C1 segment of cervical spinal cord (tissue), 14 donors: ENCODE measurements around the gene SGPL1.

Experiments used
- DNase-seq, 14 donors: peaks; one replicate each; lab custom pipeline; 2025; lab: John Stamatoyannopoulos, UW

The SGPL1 gene

DNA sequence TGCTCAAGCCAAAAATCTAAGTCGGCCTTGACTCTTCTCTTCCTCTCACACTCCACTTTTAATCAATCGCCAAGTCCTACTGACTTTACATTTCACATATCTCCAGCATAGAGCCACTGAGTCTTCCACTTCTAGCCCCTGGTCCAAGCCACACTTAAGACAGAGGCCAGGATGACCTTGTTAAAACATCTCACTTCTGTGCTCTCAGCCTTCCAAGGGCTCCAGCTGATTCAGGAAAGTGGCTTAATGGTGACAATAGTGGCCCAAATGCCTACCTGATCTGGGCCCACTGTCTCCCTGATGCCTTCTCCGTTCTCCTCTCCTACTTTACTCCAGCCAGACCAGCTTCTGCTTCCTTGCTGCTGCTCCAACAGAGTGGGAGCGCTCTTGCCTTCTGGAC lies 35.0 kb upstream of the SGPL1 start:
- no peak for DNase-seq

DNA sequence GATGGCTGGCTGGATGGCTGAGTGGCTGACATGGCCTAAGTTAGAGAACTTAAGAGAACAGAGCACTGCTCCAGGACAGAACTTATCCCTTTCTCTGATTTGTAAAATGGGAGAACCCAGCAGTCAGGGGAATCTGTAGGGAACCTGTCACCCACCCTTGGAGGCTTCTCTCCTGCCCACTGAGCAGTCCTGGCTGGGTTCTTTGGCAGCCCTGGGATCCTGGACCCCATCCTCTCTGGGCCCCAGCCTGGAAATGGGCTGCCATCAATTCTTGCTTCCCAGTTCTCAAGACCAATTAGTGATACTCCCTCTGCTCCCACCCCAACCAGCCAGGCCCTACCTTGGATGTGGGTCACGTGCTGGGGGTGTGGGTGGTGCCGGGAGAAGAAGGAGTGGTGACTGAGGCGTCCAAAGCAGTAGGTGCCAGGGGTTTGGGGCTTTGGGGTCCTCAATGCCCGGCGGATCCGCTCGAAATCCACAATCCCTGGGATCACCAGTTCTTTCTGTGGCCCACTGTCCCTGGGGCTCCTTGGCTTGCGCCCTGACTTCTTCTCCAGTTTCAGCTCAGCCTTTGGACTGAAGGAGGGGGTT lies 34.2 kb upstream of the SGPL1 start:
- no peak for DNase-seq

DNA sequence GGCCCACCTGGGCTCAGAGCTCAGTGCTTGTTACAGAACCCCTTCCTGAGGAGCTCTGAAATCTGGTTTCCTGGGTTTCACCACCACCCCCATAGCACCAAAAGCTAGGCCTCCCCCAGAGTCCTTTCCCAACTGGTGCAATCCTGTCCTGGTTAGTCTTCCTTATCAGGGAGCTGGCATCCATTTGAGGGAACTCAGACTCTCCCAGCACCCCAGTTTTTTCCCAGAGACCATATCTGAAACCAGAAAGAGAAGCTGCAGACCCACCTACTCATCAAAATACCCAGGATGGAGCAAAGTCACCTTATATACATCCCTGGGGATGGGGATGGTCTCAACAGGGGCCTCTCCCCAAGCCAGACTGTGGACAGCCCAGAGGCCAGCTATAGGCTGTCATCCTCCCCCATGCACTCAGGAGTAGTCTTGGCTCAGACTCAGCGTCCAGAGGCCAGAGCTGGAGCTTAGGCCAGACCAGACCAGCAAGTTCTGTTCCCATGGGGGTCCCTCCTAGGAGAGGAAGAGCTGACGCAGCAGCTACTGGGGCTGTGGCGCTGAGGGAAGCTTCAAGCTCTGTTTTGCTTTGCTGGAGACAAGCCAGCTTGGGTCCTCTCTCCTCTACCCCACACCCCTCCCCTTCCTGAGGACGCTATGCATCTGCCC lies 33.5 kb upstream of the SGPL1 start:
- no peak for DNase-seq

DNA sequence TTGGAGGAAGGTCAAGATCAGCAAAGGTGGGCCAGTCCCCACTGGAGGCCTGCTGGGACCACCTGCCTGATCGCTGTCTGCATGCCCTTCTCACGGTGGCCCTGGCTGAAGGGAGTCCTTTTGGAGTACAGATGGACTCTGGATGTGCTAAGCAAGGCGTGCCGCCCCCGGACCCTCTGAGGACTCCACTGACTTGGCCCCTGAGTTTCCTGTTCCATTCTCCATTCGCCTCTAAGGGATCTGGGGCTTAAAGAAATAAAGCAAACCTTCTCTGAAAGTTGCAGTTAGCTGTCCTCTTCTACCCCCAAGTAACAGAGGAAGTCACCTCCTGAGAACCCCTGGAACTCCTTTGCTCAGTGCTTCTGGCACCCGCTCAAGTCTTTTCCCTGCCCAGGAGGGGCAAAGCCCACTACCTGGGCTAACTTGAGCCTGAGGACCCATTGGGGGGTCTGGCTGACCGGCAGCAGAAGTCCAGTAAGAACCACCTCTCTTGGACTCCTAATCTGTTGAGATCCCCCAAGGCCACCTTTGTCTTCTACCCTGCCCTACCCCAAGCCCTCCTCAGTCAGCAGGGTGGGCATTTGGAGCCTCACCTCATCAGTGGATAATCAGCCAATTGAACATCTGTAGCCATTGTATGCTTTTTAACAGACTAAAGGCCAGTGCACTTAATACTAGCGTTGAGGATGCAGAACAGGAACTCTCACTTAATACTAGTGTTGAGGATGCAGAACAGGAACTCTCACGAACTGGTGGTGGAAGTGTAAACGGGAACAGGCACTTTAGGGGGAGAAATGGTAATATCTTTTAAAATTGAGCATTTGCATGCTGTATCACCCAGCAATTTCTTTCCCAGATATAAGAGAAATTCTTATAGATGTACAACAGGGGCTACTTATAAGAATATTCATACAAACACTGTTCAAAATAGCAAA lies 32.7 kb upstream of the SGPL1 start:
- no peak for DNase-seq

DNA sequence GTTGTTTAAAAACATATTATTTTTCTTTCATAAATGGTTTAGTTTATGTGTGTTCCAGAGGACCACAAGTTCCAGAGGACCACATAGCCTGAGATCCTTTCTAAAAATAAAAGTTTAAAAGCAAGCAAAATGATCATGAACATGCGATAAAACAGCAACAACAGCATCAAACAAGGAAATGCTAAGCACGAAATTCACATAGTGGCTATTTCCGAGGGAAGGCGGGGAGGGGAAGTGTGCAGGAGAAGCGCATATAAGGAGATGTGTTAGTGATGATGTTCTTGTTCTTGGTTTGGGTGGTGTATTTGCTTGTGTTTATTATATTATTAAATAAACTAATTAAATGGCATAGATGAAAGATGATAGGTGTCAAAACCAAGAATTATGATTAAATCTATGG lies 31.7 kb upstream of the SGPL1 start:
- no peak for DNase-seq

DNA sequence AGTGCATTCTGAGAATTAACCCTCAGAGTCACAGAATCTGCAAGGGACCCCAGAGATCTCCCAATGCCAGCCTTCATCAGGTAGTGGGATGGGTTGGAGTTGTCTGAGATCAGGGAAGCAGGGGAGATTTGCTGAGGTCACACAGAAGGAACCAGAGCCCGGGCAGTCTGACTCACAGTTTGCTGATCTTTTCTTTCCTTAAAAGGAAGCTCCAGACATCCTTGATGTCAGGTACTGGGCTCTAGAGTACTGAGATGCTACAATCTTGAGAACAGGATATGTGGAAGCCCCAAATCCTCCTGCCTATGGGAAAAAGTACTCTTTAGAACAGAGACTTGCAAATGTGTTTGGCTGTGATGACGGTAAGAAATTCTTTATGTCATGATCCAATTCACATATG lies 31.3 kb upstream of the SGPL1 start:
- DNase-seq, result no peak

DNA sequence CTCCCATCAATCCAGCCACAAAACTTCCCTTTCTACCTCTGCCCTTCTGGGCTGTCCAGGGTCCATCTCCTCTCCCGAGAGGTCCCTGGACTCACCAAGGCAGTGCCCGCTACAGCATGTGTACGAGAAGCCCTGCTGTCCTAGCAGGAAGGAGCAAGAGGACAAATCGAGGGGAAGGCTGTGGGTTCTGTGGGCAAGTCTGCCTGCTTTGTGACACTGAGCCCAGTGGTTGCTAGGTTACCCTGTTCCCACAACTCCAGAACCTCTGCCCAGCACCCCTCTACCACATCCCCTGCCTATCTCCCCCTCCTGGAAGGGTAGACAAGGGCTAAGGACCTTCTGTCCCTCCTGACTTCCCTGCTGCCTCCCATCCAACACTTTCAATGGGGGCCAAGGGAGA lies 30.6 kb upstream of the SGPL1 start, which contains the start of gene TBATA:
Gene TBATA (minus strand): TSS at position 188 of the 400 bp plus-strand sequence. CDS start 1,998 bp downstream, outside the sequence.
- DNase-seq, result no peak

DNA sequence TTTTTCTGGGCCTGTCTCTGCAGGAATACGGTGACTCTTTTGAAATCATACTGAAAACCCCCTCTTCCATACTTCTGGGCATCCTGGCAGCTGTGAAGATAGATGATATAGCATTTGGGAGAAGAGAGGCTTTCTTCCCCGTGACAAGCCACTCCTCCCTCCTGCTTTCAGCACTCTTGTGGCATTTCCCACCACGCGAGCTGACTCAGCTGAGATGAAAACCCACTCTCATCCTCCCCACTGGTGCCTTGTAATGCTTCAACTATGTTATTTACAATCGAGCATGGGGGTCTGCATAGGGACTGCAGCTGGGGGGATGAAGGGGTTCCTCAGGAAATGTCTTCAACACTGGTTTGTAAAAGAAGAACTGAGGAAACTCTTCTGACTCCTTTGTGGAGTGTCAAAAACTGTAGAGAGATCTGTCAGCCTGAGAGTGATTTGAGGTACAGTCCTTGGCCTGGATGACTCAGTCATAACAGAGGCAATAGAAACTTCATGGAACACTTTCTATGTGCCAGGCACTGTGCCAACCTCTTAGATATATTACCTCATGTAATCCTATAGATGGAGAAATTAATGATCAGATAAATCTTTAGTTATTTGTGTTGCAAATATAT lies 28.8 kb upstream of the SGPL1 start:
- DNase-seq, result no peak

DNA sequence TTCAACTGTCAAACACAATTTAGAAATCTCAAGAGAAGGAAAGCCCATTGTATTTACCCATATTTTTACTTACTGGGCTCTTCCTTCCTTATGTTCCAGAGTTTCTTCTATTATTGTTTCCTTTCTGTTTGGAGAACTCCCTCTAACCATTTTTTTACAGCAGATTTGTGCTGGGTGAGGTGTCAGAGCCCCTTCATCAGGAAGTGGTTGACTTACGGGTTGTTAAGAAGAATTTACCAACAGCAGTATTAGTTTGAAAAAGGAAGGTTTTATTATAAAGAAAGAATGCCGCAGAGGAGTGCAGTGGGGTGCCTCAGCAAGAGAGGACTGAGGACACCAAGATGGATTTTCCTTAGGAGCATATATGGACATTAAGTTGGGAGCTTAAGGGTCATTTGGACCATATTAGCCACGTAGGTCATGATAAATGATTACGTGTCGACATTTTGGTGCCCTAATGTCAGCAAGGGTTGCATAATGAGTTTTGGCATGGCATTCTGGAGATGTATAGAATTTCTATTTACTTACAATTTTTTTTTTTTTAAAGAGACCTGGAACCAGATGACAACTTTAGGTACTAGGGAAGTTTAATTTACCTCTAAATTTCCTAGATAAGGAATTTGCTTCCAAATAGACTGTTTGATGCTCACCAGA lies 24.2 kb upstream of the SGPL1 start:
- no peak for DNase-seq

DNA sequence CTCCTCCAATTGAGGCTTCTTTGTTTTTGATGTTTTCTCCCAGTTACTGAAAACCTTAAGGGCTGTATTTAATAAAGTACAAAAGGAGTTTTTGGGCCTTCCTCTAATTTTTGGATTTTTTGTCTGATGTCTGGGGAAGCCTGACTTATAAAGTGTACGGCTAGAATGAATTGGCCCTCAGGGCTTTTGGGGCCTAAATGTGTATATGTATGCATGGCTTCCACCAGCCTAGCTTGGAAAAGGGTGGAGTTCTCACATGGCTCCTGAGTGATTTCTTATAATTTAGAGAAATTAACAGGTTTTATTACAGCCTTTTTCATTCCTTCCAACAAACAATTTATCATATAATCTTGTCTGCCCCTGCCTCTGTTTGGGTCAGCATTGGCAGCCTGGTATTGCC lies 20.1 kb upstream of the SGPL1 start:
- DNase-seq, result no peak

DNA sequence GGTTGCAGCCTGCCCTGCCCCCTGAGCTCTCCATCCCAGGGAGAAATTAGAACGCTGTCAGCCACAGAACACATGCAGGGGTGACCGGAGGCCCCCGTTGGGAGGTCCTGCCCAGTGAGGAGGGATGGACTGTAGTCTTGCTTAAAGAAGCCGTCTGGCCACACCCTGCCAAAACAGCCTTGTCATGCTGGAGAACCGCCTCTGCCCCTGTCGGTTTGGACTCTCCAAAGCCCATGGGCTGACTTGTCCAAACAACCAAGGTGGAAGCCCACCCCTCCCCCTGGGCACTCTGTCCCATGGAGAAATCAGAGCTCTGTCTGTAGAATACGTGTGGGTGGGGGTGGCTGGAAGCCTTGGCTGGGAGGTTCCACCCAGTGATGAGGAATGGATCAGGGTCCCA lies 17.9 kb upstream of the SGPL1 start:
- DNase-seq, result no peak

DNA sequence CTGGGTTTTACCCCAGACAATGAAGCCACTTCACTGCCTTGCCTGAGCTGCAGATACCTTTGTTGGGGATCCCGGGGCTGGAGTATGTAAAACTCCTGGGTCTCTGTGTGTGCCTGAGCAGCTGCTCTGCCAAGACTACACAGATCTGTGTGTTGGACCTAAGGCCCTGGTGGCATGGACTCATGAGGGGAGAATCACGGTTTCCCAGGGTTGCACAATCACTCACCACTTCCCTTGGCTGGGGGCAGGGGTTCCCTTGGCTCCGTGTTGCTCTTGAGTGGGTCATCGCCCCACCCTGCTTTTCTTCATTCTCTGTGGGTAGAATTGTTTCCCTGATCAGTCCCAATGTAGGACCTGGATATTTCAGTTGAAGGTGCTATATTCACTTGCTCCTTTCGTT lies 16.6 kb upstream of the SGPL1 start:
- DNase-seq, result no peak

DNA sequence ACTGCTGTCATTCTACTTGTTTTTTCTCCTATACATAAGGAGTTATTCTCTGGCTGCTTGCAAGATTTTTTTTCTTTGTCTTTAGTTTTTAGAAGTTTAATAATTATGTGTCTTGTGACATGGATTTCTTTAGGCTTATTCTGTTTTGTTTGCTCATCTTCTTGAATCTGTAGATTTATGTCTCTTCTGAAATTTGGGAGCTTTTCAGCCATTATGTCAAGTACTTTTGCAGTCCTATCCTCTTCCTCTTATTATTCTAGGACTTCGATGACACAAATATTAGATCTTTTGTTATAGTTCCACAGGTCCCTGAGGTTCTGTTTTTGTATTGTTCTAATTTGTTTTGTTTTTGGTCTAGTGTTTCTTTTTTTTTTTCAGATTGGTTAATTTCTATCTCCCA lies 13.9 kb upstream of the SGPL1 start:
- no peak for DNase-seq

DNA sequence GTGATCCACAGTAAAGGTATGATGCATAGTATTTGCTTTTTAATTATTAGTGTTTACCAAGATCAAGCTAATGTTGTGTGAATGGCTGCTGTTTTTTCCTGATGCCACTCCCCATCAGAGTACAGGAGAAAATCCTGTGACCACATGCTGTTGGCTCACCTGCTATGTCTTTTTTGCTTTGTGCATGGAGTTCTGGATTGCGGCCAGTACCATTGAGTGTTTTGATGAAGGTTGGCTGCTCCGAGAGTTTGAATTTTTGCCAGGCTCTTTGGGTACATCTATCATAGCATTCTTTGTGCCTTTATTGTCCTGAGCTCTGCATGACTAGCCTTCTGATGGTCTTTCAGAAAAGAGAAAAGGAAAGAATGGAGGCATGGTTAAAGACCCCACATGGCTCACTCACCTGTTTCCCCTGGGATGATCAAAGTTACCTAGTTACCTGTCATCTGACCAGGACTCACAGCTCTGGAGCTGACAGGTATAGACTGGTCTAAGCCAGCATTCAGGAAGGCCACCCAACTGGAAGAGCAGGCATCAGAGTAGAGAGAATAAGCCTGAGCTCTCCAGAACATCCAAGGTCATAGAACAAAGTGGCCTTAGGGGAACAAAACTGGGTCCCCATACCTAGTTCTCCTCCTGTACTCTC lies 11.8 kb upstream of the SGPL1 start:
- peak in 1 of 14 donors; percentile 22 for DNase-seq

DNA sequence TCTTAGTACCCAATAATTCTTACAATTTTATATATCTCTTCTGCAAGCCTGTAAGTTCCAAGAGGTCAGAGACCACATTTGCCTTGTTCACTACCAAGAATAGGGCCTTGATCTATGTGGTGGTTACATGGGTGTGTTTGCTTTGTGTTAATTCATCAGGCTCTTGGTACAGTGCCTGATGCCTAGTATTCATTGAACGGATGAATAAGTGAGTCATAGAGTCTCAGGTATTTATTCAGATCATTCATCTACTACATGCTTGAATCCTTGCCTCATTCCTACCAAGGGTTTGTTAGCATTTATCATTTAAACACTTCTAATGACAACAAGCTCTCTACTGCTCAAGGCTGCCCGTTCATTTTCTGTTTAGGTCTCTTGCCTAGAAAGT lies 11.3 kb upstream of the SGPL1 start:
- DNase-seq, result no peak

DNA sequence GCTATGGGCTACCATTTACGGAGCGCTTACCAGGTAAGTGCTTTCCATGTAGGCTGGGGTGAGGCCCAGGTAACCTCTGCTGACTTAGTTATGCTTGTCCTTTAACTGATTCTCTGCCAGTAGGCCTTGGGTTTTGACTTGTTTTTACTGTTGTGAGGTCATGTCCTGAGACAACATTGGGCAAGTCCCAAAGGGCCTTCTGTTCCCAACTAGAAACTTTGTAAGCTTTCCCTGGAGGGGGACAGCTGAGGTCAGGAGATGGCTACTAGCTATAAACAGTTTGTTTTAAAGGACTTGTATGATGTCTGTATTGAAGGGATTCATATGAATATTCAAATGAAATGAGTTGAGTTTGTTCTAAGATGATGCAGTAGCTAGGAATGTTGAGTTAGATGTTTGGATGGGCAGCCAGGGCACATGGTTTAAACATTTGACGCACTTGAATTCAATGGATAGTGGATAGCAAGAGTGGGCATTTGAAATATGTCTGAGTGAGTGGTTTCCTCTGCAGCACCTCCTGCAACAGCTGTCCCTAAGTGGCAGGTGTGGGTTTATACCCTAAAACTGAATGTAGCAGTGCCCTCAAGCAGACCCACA lies 10.0 kb upstream of the SGPL1 start:
- no peak for DNase-seq

DNA sequence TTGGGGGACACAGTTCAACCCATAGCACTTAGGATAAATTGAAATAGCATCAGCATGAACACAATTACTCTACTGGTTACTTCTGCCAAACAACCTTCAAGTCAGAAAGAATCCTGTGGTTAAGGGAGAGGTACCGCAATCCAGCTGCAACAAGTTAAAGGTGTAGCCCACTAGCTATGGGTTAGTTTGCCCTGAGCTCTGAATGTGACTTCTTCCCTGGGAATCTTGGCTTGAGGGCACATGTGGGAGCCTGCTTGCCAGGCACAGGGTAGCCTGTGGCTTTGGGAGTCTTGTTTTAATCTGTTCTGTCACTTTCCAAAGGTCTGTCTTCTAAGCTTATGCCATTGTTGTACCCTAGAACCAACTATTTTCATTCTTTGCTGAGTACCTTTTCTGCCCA lies 8.9 kb upstream of the SGPL1 start:
- no peak for DNase-seq

DNA sequence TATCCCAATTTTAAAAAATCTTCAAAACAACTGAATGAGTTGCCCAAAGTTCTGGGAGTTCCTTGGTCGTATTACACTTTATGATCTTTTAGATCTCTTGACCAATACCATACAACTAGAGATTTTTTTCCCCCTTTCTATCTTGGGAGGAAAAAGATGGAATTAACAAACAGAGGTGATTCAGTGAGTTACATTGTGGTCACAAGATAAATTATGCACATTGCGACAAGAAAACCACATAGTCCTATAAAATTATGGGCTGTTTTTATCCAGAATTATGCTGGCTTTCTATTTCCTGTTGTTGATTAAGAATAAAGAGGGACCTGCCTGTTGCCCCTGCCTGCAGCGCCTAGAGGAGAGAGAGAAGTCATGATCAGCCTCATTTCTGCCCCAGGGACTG lies 8.2 kb upstream of the SGPL1 start:
- DNase-seq, result no peak

DNA sequence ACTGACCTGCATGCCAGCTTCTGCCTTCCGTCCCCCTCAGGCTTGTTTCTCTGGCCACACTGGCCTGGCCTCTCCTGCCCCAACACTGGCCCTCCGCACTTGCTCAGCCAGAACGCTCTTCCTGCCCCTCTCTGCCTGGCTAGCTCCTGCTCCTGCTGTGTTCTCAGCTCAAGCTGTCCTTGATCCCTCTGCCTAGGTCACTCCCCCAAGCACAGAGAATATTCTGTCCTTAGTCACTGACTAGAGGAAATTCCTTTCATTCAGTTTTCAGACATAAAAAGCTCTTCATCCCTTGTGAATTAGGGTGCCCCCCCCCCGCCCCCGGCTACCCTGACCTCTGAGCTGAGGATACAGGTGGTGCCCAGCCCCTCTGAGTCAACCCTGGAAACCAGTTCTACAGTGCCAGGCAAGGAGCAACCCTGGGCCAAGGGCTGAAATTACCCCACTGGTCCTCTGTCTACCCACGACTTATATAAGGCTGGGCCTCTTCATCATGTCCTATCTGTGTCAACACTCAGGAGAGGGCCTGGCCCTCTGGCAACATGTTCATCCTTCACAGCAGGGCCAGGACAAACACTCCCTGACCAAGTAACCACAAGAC lies 6.6 kb upstream of the SGPL1 start:
- peak in 1 of 14 donors; percentile 9 for DNase-seq

DNA sequence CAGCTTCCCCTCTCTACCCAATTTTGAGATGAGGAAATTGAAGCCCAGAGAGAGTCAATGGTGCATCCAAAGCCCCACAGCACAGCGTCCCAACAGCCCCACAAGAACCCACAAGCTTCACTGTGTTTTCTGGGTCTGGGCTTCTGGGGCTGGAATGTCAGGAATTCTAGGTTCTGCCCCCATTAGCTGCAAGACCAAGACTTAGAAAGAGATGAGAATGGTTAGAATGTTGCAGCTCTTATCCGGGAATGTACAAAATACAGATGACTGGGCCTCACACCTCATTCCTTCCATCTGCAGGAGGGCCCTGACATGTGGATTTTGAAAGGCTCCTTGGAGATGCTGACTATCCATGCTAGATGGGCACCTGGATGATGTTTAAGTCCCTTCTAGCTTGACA lies 6.0 kb upstream of the SGPL1 start:
- DNase-seq, result no peak
